Panc1 (cell line): Measurements from ENCODE around the gene SIRPD.

Experiments
- POLR2AphosphoS5 ChIP-seq: IDR thresholded peaks from 2 replicates; pipeline ENCODE4 v1.6.1; 2012; ENCODE audit warnings: mild to moderate bottlenecking, low read depth, low read length, moderate library complexity
- TF ChIP-seq, protein P1 (sequence below): fragments of 450-650 bp; IDR thresholded peaks from 2 replicates; pipeline ENCODE4 v1.5.1; 2017; ENCODE audit warnings: mild to moderate bottlenecking
- TF ChIP-seq, protein P2 (sequence below), 2 experiments: IDR thresholded peaks; 2 replicates each; pipeline ENCODE4 v1.6.1; 2011 to 2012; ENCODE audit warnings: low read depth in 2 of 2, control low read depth in 1 of 2, low read length in 1 of 2, mild to moderate bottlenecking in 1 of 2, moderate library complexity in 1 of 2; ENCODE audit not compliant: insufficient read depth in 1 of 2

DNA sequence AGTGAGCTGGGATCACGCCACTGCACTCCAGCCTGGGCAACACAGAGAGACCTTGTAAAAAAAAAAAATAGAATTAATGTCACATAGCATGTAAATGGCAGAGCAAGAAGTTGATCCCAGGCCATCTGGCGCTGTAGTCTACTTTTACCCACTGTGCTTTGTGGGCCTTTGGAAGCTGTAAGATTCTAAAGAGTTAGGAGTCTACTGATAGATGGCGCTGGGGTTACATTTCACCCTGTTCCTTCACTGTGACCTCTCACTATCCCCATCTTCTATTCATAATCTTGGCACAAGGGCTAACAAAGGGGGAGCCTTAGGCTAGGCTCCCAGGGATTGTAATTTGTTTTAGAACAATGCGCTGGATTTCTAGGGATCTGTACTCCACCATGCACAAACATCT, 24.4 kb downstream of the SIRPD start:
- TF ChIP-seq, protein P1, sequence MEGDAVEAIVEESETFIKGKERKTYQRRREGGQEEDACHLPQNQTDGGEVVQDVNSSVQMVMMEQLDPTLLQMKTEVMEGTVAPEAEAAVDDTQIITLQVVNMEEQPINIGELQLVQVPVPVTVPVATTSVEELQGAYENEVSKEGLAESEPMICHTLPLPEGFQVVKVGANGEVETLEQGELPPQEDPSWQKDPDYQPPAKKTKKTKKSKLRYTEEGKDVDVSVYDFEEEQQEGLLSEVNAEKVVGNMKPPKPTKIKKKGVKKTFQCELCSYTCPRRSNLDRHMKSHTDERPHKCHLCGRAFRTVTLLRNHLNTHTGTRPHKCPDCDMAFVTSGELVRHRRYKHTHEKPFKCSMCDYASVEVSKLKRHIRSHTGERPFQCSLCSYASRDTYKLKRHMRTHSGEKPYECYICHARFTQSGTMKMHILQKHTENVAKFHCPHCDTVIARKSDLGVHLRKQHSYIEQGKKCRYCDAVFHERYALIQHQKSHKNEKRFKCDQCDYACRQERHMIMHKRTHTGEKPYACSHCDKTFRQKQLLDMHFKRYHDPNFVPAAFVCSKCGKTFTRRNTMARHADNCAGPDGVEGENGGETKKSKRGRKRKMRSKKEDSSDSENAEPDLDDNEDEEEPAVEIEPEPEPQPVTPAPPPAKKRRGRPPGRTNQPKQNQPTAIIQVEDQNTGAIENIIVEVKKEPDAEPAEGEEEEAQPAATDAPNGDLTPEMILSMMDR = peak; percentile 26
- TF ChIP-seq, protein P2, sequence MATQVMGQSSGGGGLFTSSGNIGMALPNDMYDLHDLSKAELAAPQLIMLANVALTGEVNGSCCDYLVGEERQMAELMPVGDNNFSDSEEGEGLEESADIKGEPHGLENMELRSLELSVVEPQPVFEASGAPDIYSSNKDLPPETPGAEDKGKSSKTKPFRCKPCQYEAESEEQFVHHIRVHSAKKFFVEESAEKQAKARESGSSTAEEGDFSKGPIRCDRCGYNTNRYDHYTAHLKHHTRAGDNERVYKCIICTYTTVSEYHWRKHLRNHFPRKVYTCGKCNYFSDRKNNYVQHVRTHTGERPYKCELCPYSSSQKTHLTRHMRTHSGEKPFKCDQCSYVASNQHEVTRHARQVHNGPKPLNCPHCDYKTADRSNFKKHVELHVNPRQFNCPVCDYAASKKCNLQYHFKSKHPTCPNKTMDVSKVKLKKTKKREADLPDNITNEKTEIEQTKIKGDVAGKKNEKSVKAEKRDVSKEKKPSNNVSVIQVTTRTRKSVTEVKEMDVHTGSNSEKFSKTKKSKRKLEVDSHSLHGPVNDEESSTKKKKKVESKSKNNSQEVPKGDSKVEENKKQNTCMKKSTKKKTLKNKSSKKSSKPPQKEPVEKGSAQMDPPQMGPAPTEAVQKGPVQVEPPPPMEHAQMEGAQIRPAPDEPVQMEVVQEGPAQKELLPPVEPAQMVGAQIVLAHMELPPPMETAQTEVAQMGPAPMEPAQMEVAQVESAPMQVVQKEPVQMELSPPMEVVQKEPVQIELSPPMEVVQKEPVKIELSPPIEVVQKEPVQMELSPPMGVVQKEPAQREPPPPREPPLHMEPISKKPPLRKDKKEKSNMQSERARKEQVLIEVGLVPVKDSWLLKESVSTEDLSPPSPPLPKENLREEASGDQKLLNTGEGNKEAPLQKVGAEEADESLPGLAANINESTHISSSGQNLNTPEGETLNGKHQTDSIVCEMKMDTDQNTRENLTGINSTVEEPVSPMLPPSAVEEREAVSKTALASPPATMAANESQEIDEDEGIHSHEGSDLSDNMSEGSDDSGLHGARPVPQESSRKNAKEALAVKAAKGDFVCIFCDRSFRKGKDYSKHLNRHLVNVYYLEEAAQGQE (IDR thresholded peaks at IDR 0.05; ENCODE audit: insufficient read depth in 1 of 2, low read depth in 2 of 2, low read length in 1 of 2) = no peak
- TF ChIP-seq POLR2AphosphoS5 = no peak
